Measurements from ENCODE around the gene ZNF592. TPM values are rescaled to one million over a fixed set of nuclear protein-coding genes. Genes with fewer than 3 reads are reported as not detected.

ZNF592 gene
- polyA plus RNA-seq, 4 donors: 24.8 to 39.2 (median 30.6) TPM

DNA sequence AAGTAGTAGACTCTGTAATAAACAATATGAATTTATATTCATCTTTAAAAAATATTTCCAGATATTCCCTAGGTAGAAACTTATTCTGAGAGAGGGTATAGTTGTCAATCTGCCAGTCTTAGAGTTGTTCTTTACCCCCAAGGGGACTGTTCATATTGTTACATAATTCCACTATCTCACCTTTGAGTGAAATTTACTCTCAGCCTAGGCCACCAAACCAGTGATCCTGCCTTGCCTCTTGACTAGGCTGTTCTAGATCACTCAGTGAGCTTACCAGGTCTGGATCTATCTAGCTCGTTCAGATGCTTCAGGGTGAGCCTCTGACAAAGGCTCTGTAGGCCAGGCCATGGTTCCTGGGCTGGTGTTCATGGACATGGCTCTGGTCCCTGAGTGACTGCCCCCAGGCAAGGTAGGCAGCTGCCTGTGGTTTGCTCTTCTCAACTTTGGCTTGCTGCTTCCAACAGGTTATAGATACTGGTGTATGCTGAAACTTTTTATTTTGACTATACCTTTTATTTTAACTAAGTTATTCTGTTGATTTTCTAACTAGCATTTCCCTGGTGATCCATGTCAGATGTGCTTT lies 27.6 kb downstream of the ZNF592 start:
- DNase-seq (ENCODE audit: low read depth in 4 of 4, low spot score in 2 of 4): no peak

DNA sequence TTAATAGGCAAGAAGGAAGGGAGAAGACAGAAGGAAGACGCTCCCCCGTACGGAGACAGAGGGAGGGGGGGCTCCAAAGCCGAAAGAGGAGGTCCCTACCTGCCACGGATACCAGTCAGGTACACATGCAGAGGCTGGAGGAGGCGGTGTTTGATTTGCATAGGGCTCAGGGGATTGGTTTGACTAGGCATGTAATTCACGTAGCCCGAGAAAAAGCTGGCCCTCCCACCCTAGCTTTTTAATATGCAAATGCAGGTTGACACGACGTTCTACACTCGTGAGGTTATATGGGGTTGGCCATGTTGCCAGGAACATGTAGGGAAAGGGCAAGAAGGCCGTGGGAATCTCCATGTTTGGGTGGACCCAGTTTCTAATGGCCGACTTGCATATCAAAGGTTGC lies 29.8 kb downstream of the ZNF592 start:
- no peak for DNase-seq (ENCODE audit: low read depth in 4 of 4, low spot score in 2 of 4)

- no peak for DNase-seq (ENCODE audit: low read depth in 4 of 4, low spot score in 2 of 4)
These were observed 32.1 kb downstream of the ZNF592 start for GRCh38 chr15:84780492-84780891.

GRCh38 chr15:84781495-84781894 lies 33.1 kb downstream of the ZNF592 start:
- DNase-seq (ENCODE audit: low read depth in 4 of 4, low spot score in 2 of 4): no peak

- DNase-seq (ENCODE audit: low read depth in 4 of 4, low spot score in 2 of 4): no peak
These were observed 34.0 kb downstream of the ZNF592 start for GRCh38 chr15:84782346-84782745.

DNA sequence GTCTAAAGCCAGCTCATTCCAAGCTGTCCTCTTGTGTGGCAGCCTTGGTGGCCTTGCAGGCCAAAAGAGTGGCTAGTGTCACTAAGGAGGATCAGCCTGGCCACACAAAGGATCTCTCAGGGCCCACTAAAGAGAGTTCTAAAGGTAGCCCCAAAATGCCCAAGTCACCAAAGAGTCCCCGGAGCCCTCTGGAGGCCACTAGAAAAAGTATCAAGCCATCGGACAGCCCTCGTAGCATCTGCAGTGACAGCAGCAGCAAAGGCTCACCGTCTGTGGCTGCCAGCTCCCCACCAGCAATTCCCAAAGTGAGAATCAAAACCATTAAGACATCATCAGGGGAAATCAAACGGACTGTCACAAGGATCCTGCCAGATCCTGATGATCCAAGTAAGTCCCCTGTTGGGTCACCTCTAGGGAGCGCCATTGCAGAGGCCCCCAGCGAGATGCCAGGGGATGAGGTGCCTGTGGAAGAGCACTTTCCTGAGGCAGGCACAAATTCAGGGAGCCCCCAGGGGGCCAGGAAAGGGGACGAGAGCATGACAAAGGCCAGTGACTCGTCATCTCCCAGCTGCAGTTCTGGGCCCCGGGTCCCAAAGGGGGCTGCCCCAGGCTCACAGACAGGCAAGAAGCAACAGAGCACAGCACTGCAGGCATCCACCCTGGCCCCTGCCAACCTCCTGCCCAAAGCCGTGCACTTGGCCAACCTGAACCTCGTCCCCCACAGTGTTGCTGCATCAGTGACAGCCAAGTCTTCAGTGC lies 35.3 kb downstream of the ZNF592 start:
- DNase-seq (ENCODE audit: low read depth in 4 of 4, low spot score in 2 of 4): no peak

GRCh38 chr15:84784262-84784661 lies 35.9 kb downstream of the ZNF592 start:
- no peak for DNase-seq (ENCODE audit: low read depth in 4 of 4, low spot score in 2 of 4)

DNA sequence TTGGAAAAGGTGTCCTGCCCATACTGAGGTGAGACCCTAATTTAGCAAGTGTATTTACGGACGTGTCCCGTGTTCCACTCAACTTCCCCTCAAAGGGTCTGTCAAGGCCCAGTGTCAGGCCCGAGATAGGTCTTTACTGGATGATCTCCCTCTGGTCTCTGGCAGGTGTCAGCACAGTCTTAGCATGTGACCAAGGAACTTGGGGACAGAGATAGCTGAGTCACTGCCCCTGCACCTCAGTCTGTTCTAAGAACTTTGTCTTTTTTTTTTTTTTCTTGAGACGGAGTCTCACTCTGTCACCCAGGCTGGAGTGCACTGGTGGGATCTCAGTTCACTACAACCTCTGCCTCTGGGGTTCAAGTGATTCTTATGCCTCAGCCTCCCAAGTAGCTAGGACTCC lies 36.7 kb downstream of the ZNF592 start:
- no peak for DNase-seq (ENCODE audit: low read depth in 4 of 4, low spot score in 2 of 4)

DNA sequence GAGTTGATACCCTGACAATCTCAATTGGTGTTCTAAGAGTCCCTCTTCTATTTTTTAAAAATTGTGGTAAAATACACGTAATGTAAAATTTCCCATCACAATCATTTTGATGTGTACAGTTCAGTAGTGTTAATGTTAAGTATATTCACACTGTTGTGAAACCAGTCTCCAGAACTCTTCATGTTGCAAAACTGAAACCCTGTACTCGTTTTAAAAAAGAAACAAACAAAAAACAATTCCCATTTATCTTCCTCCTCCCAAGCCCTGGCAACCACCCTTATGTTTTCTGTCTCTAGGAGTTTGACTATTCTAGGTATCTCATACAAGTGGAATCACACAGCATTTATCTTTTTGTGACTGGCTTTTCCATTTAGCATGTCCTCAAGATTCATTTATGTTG lies 40.1 kb downstream of the ZNF592 start:
- no peak for DNase-seq (ENCODE audit: low read depth in 4 of 4, low spot score in 2 of 4)

DNA sequence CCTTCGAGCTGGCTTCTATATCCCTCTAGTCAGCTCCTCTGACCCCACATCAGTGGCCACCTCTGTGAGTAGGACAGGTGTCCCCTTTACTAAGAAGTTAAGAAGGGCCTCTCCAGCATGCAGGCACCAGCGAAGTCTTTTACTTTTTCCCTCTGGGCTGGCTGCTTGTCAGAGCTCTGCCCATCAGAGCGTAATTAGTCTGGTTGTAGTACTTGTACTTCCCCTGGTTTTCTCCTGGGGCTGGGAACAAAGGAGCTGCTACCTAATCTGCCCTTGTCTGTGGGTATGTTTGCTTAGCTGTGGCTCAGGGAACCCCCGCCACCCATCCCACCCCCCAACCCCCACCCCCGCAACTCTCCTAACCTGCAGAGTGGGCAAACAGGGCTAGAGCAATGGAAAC lies 41.4 kb downstream of the ZNF592 start:
- no peak for DNase-seq (ENCODE audit: low read depth in 4 of 4, low spot score in 2 of 4)

- DNase-seq (ENCODE audit: low read depth in 4 of 4, low spot score in 2 of 4): no peak
These were observed 42.3 kb downstream of the ZNF592 start for GRCh38 chr15:84790676-84791075.

GRCh38 chr15:84791763-84792162 lies 43.4 kb downstream of the ZNF592 start:
- no peak for DNase-seq (ENCODE audit: low read depth in 4 of 4, low spot score in 2 of 4)

DNA sequence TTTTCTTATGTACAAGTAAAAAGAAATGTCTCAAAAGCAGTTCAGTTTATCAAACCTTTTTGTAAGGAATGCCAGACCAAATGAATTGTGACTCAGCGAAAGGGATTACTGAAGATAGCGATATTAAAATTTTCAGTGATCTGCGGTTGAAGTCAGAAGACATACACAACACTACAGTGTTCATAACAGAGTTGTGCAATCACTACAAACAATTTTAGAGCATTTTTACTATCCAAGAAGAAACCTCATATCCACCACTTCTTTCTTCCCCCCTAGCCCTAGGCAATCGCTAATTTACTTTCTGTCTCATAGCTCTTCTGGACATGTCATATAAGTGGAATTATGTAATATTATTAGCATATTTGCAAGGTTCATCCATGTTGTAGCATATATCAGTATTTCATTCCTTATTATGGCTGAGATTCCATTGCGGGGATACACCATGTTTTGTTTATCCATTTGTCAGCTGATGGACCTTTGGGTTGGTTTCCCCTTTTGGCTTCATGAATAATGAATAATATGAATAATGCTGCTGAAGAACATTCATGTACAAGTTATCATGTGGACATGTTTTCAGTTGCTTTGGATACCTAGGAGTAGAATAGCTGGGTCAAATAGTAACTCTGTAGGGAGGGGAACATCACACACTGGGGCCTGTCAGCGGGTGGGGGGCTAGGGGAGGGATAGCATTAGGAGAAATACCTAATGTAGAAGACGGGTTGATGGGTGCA lies 45.2 kb downstream of the ZNF592 start:
- DNase-seq (ENCODE audit: low read depth in 4 of 4, low spot score in 2 of 4): no peak

- no peak for DNase-seq (ENCODE audit: low read depth in 4 of 4, low spot score in 2 of 4)
These were observed 45.8 kb downstream of the ZNF592 start for GRCh38 chr15:84794162-84794547.

- no peak for DNase-seq (ENCODE audit: low read depth in 4 of 4, low spot score in 2 of 4)
These were observed 46.8 kb downstream of the ZNF592 start for GRCh38 chr15:84795186-84795585.

GRCh38 chr15:84797212-84797611 lies 48.8 kb downstream of the ZNF592 start:
- no peak for DNase-seq (ENCODE audit: low read depth in 4 of 4, low spot score in 2 of 4)

DNA sequence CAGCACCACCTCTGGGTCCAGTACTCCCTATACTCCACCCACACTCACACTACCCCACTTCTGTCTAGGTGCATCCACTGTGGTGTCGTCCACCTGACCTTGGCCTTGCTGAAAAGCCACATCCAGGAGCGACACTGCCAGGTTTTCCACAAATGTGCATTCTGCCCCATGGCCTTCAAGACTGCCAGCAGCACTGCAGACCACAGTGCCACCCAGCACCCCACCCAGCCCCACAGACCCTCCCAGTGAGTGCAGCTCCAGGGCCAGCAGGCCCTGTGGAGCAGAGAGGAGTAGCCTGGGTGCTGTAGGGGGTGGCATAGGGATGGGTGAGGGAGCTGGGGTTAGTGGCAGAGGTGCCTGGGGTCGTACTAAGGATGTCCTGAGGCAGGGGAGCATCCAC lies 49.4 kb downstream of the ZNF592 start:
- DNase-seq (ENCODE audit: low read depth in 4 of 4, low spot score in 2 of 4): no peak

DNA sequence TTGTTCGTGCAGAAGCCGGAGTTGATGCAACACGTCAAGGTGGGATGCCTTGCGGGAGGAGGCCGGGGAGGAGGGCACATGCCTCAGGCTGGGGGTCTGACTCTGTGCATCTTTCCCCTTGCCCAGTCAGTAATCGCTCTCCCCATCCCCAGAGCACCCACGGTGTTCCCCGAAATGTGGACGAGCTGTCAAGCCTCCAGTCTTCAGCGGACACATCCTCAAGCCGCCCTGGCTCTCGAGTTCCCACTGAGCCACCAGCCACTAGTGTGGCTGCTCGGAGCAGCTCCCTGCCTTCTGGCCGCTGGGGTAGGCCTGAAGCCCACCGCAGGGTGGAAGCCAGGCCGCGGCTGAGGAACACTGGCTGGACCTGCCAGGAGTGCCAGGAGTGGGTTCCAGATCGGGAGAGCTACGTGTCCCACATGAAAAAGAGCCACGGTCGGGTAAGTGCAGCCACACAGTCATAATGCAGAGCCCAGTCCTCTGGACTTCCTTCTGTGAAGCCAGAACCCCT lies 50.1 kb downstream of the ZNF592 start:
- no peak for DNase-seq (ENCODE audit: low read depth in 4 of 4, low spot score in 2 of 4)

GRCh38 chr15:84799511-84800187 lies 51.3 kb downstream of the ZNF592 start:
- DNase-seq (ENCODE audit: low read depth in 4 of 4, low spot score in 2 of 4): no peak

- no peak for DNase-seq (ENCODE audit: low read depth in 4 of 4, low spot score in 2 of 4)
These were observed 52.0 kb downstream of the ZNF592 start for GRCh38 chr15:84800365-84800806.
